NK-92 treated with Interleukin-12 subunit alpha and Interleukin-12 subunit beta, amount 100 ng/mL, for 24 hours (cell line): ENCODE results near the gene YWHAG.
"Not testable (repeated sequence)": the region's sequence is repeated elsewhere in the genome, so short reads cannot be mapped to it uniquely, and the experiment has no call there.

Source experiments
- DNase-seq: peaks from one replicate; lab custom pipeline; 2025; lab: John Stamatoyannopoulos, UW

Gene YWHAG

GRCh38 chr7:76318488-76319353 lies 40.1 kb downstream of the YWHAG start:
- DNase-seq: peak; percentile 66

- DNase-seq: peak; percentile 98
Measured at GRCh38 chr7:76317782-76318487, 40.9 kb downstream of the YWHAG start.

- no peak for DNase-seq
Measured at GRCh38 chr7:76316984-76317781, 41.6 kb downstream of the YWHAG start.

GRCh38 chr7:76315364-76315763 lies 43.4 kb downstream of the YWHAG start:
- no peak for DNase-seq

GRCh38 chr7:76314740-76315139 lies 44.1 kb downstream of the YWHAG start:
- not testable (repeated sequence) for DNase-seq

- peak; percentile 91 for DNase-seq
Measured at GRCh38 chr7:76314042-76314721, 44.6 kb downstream of the YWHAG start.

- not testable (repeated sequence) for DNase-seq
Measured at GRCh38 chr7:76311838-76312237, 47.0 kb downstream of the YWHAG start.

GRCh38 chr7:76310102-76310957 lies 48.5 kb downstream of the YWHAG start:
- DNase-seq: no peak

GRCh38 chr7:76309341-76310101 lies 49.3 kb downstream of the YWHAG start:
- not testable (repeated sequence) for DNase-seq

- DNase-seq: not testable (repeated sequence)
Measured at GRCh38 chr7:76308874-76309273, 49.9 kb downstream of the YWHAG start.

GRCh38 chr7:76304888-76305375 lies 53.9 kb downstream of the YWHAG start:
- DNase-seq: no peak

- DNase-seq: no peak
Measured at GRCh38 chr7:76303202-76304147, 55.3 kb downstream of the YWHAG start.

- DNase-seq: no peak
Measured at GRCh38 chr7:76302347-76303201, 56.2 kb downstream of the YWHAG start, which contains the start of gene HSPB1. HSPB1 (plus strand) TSS chr7:76302673; CDS start chr7:76302713, 40 bp downstream.

GRCh38 chr7:76301000-76301399 lies 57.8 kb downstream of the YWHAG start:
- DNase-seq: no peak

GRCh38 chr7:76300166-76300731 lies 58.5 kb downstream of the YWHAG start:
- DNase-seq: no peak

GRCh38 chr7:76296743-76297740 lies 61.7 kb downstream of the YWHAG start:
- no peak for DNase-seq
